H1 (cell line): ENCODE results near the gene ARHGAP35. TPM values are rescaled to one million over a fixed set of nuclear protein-coding genes. Genes with fewer than 3 reads are reported as not detected.

ENCODE experiments used
- CTCF ChIA-PET: fragments of 300-600 bp; sonication (Branson Sonifier 250); formaldehyde crosslinking; loops from one replicate; lab custom pipeline; 2021; ENCODE audit not compliant: partially characterized antibody; lab: Charles Lee
- POLR2A ChIA-PET: fragments of 300-600 bp; sonication (Branson Sonifier 250); formaldehyde crosslinking; loops from one replicate; lab custom pipeline; 2021; ENCODE audit warnings: inconsistent platforms; ENCODE audit not compliant: partially characterized antibody; lab: Charles Lee
- DNase-seq, 2 experiments: peaks; one replicate each; pipeline versions ENCODE4 v3.0.0 to v3.0.0-alpha.2; 2010 to 2022; ENCODE audit warnings: low spot score in 2 of 2, low read depth in 1 of 2, mixed read lengths in 1 of 2
- FAIRE-seq: peaks from 2 replicates; lab custom pipeline; 2011; peaks lifted over from hg19 to GRCh38; lab: Jason Lieb, UNC
- H2AFZ ChIP-seq: 2 replicates; pipeline ENCODE4 v1.8.1; 2012; ENCODE audit warnings: low read length, inconsistent platforms
- H2AK5ac ChIP-seq: 2 replicates; pipeline ENCODE4 v1.6.1; 2013; ENCODE audit warnings: low read depth, low read length
- H2BK120ac ChIP-seq: replicated peaks from 2 replicates; pipeline ENCODE3; 2013; ENCODE audit warnings: low read depth, low read length, inconsistent platforms
- H2BK12ac ChIP-seq: 2 replicates; pipeline ENCODE4 v1.6.1; 2013; ENCODE audit warnings: low read depth, low read length
- H2BK15ac ChIP-seq: 2 replicates; pipeline ENCODE4 v1.6.1; 2013; ENCODE audit warnings: low read length
- H2BK20ac ChIP-seq: 2 replicates; pipeline ENCODE4 v1.6.1; 2013; ENCODE audit warnings: low read length
- H2BK5ac ChIP-seq: 2 replicates; pipeline ENCODE4 v1.6.1; 2013; ENCODE audit warnings: low read depth, low read length
- H3K14ac ChIP-seq: 2 replicates; pipeline ENCODE4 v1.6.1; 2013; ENCODE audit warnings: inconsistent platforms; ENCODE audit not compliant: insufficient read length
- H3K18ac ChIP-seq: 2 replicates; pipeline ENCODE4 v1.6.1; 2013; ENCODE audit warnings: low read length; ENCODE audit errors: extremely low read depth
- H3K23ac ChIP-seq: 2 replicates; pipeline ENCODE4 v1.6.1; 2013; ENCODE audit warnings: inconsistent platforms; ENCODE audit not compliant: insufficient read length
- H3K23me2 ChIP-seq: 2 replicates; pipeline ENCODE4 v1.6.1; 2013; ENCODE audit warnings: low read depth, low read length
- H3K27ac ChIP-seq: 2 replicates; pipeline ENCODE4 v1.6.1; 2011; ENCODE audit warnings: low read depth, low read length, inconsistent platforms
- H3K27me3 ChIP-seq, 4 experiments: replicated peaks in 1 of 4; 1 replicate in 1 of 4; 2 replicates in 3 of 4; pipeline versions ENCODE4 v1.6.1 to v1.8.1; 2011 to 2013; ENCODE audit warnings: low read length in 3 of 4, mild to moderate bottlenecking in 3 of 4, inconsistent platforms in 2 of 4, mixed read lengths in 2 of 4, moderate library complexity in 1 of 4; ENCODE audit not compliant: control insufficient read depth in 3 of 4, insufficient read depth in 3 of 4; ENCODE audit errors: extremely low read depth in 1 of 4
- H3K36me3 ChIP-seq, 4 experiments: 2 replicates each; pipeline versions ENCODE4 v1.6.1 to v1.8.1; 2011 to 2013; ENCODE audit warnings: mild to moderate bottlenecking in 4 of 4, low read length in 3 of 4, moderate library complexity in 2 of 4, control low read depth in 1 of 4, inconsistent platforms in 1 of 4; ENCODE audit not compliant: insufficient read depth in 4 of 4, control insufficient read depth in 2 of 4
- H3K4ac ChIP-seq: replicated peaks from 2 replicates; pipeline ENCODE3; 2013; ENCODE audit warnings: low read length, low read depth, mixed read lengths, inconsistent platforms; ENCODE audit not compliant: insufficient read length
- H3K4me1 ChIP-seq, 4 experiments: replicated peaks in 1 of 4; 1 replicate in 1 of 4; 2 replicates in 3 of 4; pipeline versions ENCODE4 v1.6.1 to v1.8.1; 2011 to 2013; ENCODE audit warnings: low read length in 3 of 4, inconsistent platforms in 2 of 4, mixed read lengths in 1 of 4; ENCODE audit not compliant: insufficient read depth in 4 of 4, control insufficient read depth in 3 of 4
- H3K4me2 ChIP-seq, 2 experiments: 2 replicates each; pipeline versions ENCODE4 v1.6.1 to v1.8.1; 2011 to 2013; ENCODE audit warnings: low read depth in 2 of 2, low read length in 2 of 2, control low read depth in 1 of 2, inconsistent platforms in 1 of 2, mild to moderate bottlenecking in 1 of 2; ENCODE audit not compliant: insufficient read depth in 1 of 2
- H3K4me3 ChIP-seq, 4 experiments: fragments of 200-600, 300-600 bp in 1 of 4; sonication (generic), shearing (Covaris generic), sonication (Bioruptor Twin) in 1 of 4; 2 replicates each; pipeline versions ENCODE4 v1.5.1 to v1.8.1; 2011 to 2016; ENCODE audit warnings: low read length in 4 of 4, low read depth in 3 of 4, control low read depth in 2 of 4, inconsistent platforms in 2 of 4, mild to moderate bottlenecking in 2 of 4, mixed read lengths in 1 of 4, moderate library complexity in 1 of 4; ENCODE audit not compliant: insufficient read depth in 2 of 4; ENCODE audit errors: extremely low read depth in 1 of 4
- H3K56ac ChIP-seq: replicated peaks from 2 replicates; pipeline ENCODE3; 2013; ENCODE audit warnings: low read depth, mild to moderate bottlenecking, mixed read lengths, low read length, inconsistent platforms; ENCODE audit not compliant: insufficient read length
- H3K79me1 ChIP-seq: 2 replicates; pipeline ENCODE4 v1.6.1; 2013; ENCODE audit warnings: low read depth, low read length, control low read depth
- H3K79me2 ChIP-seq, 2 experiments: 2 replicates each; pipeline versions ENCODE4 v1.6.1 to v1.8.1; 2012 to 2013; ENCODE audit warnings: low read length in 2 of 2, mild to moderate bottlenecking in 2 of 2, inconsistent platforms in 1 of 2; ENCODE audit not compliant: insufficient read depth in 2 of 2, control insufficient read depth in 1 of 2
- H3K9ac ChIP-seq, 4 experiments: replicated peaks in 1 of 4; 1 replicate in 1 of 4; 2 replicates in 3 of 4; pipeline versions ENCODE4 v1.6.1 to v1.8.1; 2011 to 2013; ENCODE audit warnings: low read depth in 3 of 4, low read length in 3 of 4, control low read depth in 2 of 4, mild to moderate bottlenecking in 2 of 4, moderate library complexity in 2 of 4, inconsistent platforms in 1 of 4; ENCODE audit errors: extremely low read depth in 1 of 4
- H3K9me3 ChIP-seq, 2 experiments: 2 replicates each; pipeline versions ENCODE4 v1.6.1 to v1.8.1; 2012 to 2013; ENCODE audit warnings: mild to moderate bottlenecking in 2 of 2, moderate library complexity in 2 of 2, control low read depth in 1 of 2, inconsistent platforms in 1 of 2, low read depth in 1 of 2, low read length in 1 of 2, mixed read lengths in 1 of 2; ENCODE audit not compliant: insufficient read depth in 2 of 2
- H4K20me1 ChIP-seq, 2 experiments: replicated peaks in 1 of 2; 2 replicates each; pipeline versions ENCODE3 to v1.8.1; 2011 to 2013; ENCODE audit warnings: inconsistent platforms in 2 of 2, low read length in 2 of 2, mild to moderate bottlenecking in 1 of 2; ENCODE audit not compliant: insufficient read depth in 2 of 2, control insufficient read depth in 1 of 2
- H4K5ac ChIP-seq: 2 replicates; pipeline ENCODE4 v1.6.1; 2013; ENCODE audit warnings: low read length, low read depth, mixed read lengths, inconsistent platforms; ENCODE audit not compliant: insufficient read length
- H4K8ac ChIP-seq: 2 replicates; pipeline ENCODE4 v1.8.0; 2013; ENCODE audit warnings: mild to moderate bottlenecking, moderate library complexity, low read length, inconsistent platforms; ENCODE audit not compliant: insufficient read depth; ENCODE audit errors: extremely low read depth
- H4K91ac ChIP-seq: replicated peaks from 2 replicates; pipeline ENCODE3; 2013; ENCODE audit warnings: low read length, mixed read lengths, inconsistent platforms; ENCODE audit not compliant: insufficient read length
- WGBS, 2 experiments: shearing (Covaris generic) in 1 of 2; methylation state at CpG; one replicate each; pipeline versions ENCODE4 v1.1.6 to v1.1.7; 2013 to 2015; ENCODE audit warnings: low lambda C conversion rate in 2 of 2, mixed read lengths in 2 of 2, inconsistent platforms in 1 of 2, low coverage in 1 of 2, missing lambda C conversion rate in 1 of 2; ENCODE audit not compliant: insufficient replicate concordance in 2 of 2, insufficient coverage in 1 of 2, insufficient read length in 1 of 2; ENCODE audit errors: extremely low coverage in 1 of 2, missing lambda C conversion rate in 1 of 2; 5-methylcytosine and 5-hydroxymethylcytosine counted together
- polyA plus RNA-seq, 7 experiments: library from polyadenylated mRNA; depleted of rRNA in 3 of 7; stranded (reverse) in 5 of 7; unstranded in 2 of 7; fragments of >200 nt in 5 of 7; fragments of 200-250 nt in 2 of 7; gene quantifications; 1 replicate in 5 of 7; 2 replicates in 1 of 7; 4 replicates in 1 of 7; pipeline versions ENCODE4 v1.2.1 to v1.2.3, GENCODE V29; 2011 to 2013; ENCODE audit warnings: missing spikeins in 2 of 7, mixed read lengths in 2 of 7
- total RNA-seq: library from RNA; stranded (reverse); fragmentation: NEBNext Ultra II Directional; extraction: Animal tissue kit (Norgen Biotek cat#: 25700); gene quantifications from 2 replicates; pipeline ENCODE4 v1.2.1, GENCODE V29; 2021

Gene ARHGAP35
- total and polyA plus RNA-seq, 2 of the 8 experiments (the other 6 are each of a cell fraction or from before 2014, with no cell fraction given): 29.7 to 64.5 TPM

GRCh38 chr19:46906221-46906620, 45.4 kb downstream of the ARHGAP35 start:
- POLR2A ChIA-PET: interaction anchor here (1.0 to 1.5 kb wide), 2 partner anchors 10 to 40 kb away, joined by 3 to 4 read pairs; no protein-coding TSS in a partner anchor
- Histone ChIP-seq H3K36me3 (no peaks in the 10 kb centered on the region), H4K8ac (no peak overlapping the region; the same call in 1 of the 2 replicates), H3K27ac (no peak overlapping the region), H3K4me2 (no peak overlapping the region), H4K20me1 (peaks cover 9 to 16% of the 10 kb centered on the region in 2 experiments), H3K4me3 (no peak overlapping the region), H2AFZ (no peak overlapping the region), H3K27me3 (no peaks in the 10 kb centered on the region), H2BK15ac (no peak overlapping the region), H3K56ac (no peak overlapping the region), H3K4me1 (peaks cover 0 to 10% (median 6%) of the 10 kb centered on the region in 4 experiments; a peak in 4 of 7 replicates), H3K23ac (no peak overlapping the region), H3K9ac (no peak overlapping the region), H3K9me3 (no peaks in the 10 kb centered on the region), H2BK20ac (no peak overlapping the region), H2AK5ac (no peak overlapping the region), H4K5ac (no peak overlapping the region), H2BK5ac (no peak overlapping the region), H3K23me2 (no peaks in the 10 kb centered on the region), H3K79me2 (peaks cover 4 to 74% of the 10 kb centered on the region in 2 experiments), H3K14ac (no peak overlapping the region), H2BK120ac (no peak overlapping the region), H3K18ac (no peak overlapping the region), H4K91ac (no peak overlapping the region), H3K4ac (no peak overlapping the region), H3K79me1 (peaks cover 15% of the 10 kb centered on the region), H2BK12ac (no peak overlapping the region)
- 83% methylated on average over 2 of the region's 2 CpGs; no CpG with 5 or more reads in 1 of the 2 experiments for WGBS, 2 experiments
- CTCF ChIA-PET: interaction anchor here (1.2 to 3.6 kb wide), 3 partner anchors 18 to 86 kb away, joined by 3 to 16 read pairs (median 3); no protein-coding TSS in a partner anchor
- FAIRE-seq: no peak
- no peak for DNase-seq
